GM23248 (cell line): ENCODE measurements around the gene PLCB4.

ENCODE experiments used
- EZH2 ChIP-seq: fragments of 200-600 bp; sonication (generic); IDR thresholded peaks from 2 replicates; pipeline ENCODE4 v1.6.1; 2018; ENCODE audit warnings: antibody characterized with exemption, mild to moderate bottlenecking; ENCODE audit not compliant: insufficient read depth, poor library complexity, severe bottlenecking
- EZH2phosphoT487 ChIP-seq: fragments of 200-600 bp; sonication (generic); IDR thresholded peaks from 2 replicates; pipeline ENCODE4 v1.6.1; 2018; ENCODE audit warnings: antibody characterized with exemption, moderate library complexity, mild to moderate bottlenecking, low read depth; ENCODE audit not compliant: insufficient read depth

- TF ChIP-seq EZH2 (no peak), EZH2phosphoT487 (no peak)
Measured at GRCh38 chr20:9270831-9271230, 201.9 kb downstream of the PLCB4 start.
